Endodermal cell (in vitro differentiated cells): ENCODE measurements around the gene FBXL17. TPM values are rescaled to one million over a fixed set of nuclear protein-coding genes. Genes with fewer than 3 reads are reported as not detected.

Experiments
- DNase-seq: peaks from one replicate; pipeline ENCODE4 v3.0.0-alpha.2; 2017
- H3K27ac ChIP-seq: 2 replicates; pipeline ENCODE4 v1.5.1; 2013; ENCODE audit warnings: mild to moderate bottlenecking, low read depth, low read length, moderate library complexity
- H3K27me3 ChIP-seq: 2 replicates; pipeline ENCODE4 v1.6.1; 2013; ENCODE audit warnings: mild to moderate bottlenecking, low read length, moderate library complexity; ENCODE audit not compliant: insufficient read depth, control insufficient read depth, poor library complexity, severe bottlenecking
- H3K36me3 ChIP-seq: 2 replicates; pipeline ENCODE4 v1.7.0; 2013; ENCODE audit warnings: mild to moderate bottlenecking, low read length, moderate library complexity; ENCODE audit not compliant: control insufficient read depth, insufficient read depth
- H3K4me1 ChIP-seq: one replicate; pipeline ENCODE4 v1.7.0; 2013; ENCODE audit warnings: low read length; ENCODE audit not compliant: control insufficient read depth, insufficient read depth
- H3K4me3 ChIP-seq: 2 replicates; pipeline ENCODE4 v1.5.1; 2013; ENCODE audit warnings: mild to moderate bottlenecking, low read length, moderate library complexity
- H3K9ac ChIP-seq: 2 replicates; pipeline ENCODE4 v1.6.1; 2013; ENCODE audit warnings: mild to moderate bottlenecking, low read length, moderate library complexity; ENCODE audit not compliant: poor library complexity, severe bottlenecking; ENCODE audit errors: extremely low read depth
- H3K9me3 ChIP-seq: 2 replicates; pipeline ENCODE4 v1.6.1; 2013; ENCODE audit warnings: mild to moderate bottlenecking, low read length, moderate library complexity; ENCODE audit not compliant: control insufficient read depth
- H3K27ac Mint-ChIP-seq: 2 replicates; pipeline ENCODE4 v1.8.0; 2020; ENCODE audit warnings: mixed read lengths
- H3K27me3 Mint-ChIP-seq: 2 replicates; pipeline ENCODE4 v1.8.0; 2021; ENCODE audit warnings: mild to moderate bottlenecking, mixed read lengths; ENCODE audit not compliant: insufficient read depth
- H3K36me3 Mint-ChIP-seq: 2 replicates; pipeline ENCODE4 v1.8.0; 2020; ENCODE audit warnings: low read depth, mixed read lengths
- H3K4me1 Mint-ChIP-seq: 2 replicates; pipeline ENCODE4 v1.8.0; 2020; ENCODE audit warnings: mixed read lengths
- H3K4me3 Mint-ChIP-seq: 2 replicates; pipeline ENCODE4 v1.8.0; 2020; ENCODE audit warnings: mild to moderate bottlenecking, moderate library complexity, mixed read lengths
- H3K9me3 Mint-ChIP-seq: 2 replicates; pipeline ENCODE4 v1.8.0; 2020; ENCODE audit warnings: mild to moderate bottlenecking, mixed read lengths
- WGBS, 2 experiments: methylation state at CpG; one replicate each; pipeline versions ENCODE4 v1.1.5 to v1.1.7; 2013; ENCODE audit warnings: missing lambda C conversion rate in 2 of 2, mixed read lengths in 1 of 2; ENCODE audit not compliant: insufficient coverage in 1 of 2, insufficient read length in 1 of 2; 5-methylcytosine and 5-hydroxymethylcytosine counted together
- total RNA-seq, 2 donors: library from RNA; stranded (reverse); fragmentation: NEBNext Ultra II Directional in 1 of 2; extraction: Animal tissue kit (Norgen Biotek cat#: 25700) in 1 of 2; gene quantifications; 2 replicates in 1 of 2; 3 replicates in 1 of 2; pipeline ENCODE4 v1.2.1, GENCODE V29; 2021
- TF ChIP-seq, protein P1 (sequence below): fragments of 200-600 bp; sonication (generic); conservative IDR thresholded peaks from 2 replicates; pipeline ENCODE4 v1.5.0; 2021; ENCODE audit warnings: antibody characterized with exemption, mild to moderate bottlenecking

Gene FBXL17
- total RNA-seq, 2 donors from 2014 or later, result 7.4 to 8.6 TPM

DNA sequence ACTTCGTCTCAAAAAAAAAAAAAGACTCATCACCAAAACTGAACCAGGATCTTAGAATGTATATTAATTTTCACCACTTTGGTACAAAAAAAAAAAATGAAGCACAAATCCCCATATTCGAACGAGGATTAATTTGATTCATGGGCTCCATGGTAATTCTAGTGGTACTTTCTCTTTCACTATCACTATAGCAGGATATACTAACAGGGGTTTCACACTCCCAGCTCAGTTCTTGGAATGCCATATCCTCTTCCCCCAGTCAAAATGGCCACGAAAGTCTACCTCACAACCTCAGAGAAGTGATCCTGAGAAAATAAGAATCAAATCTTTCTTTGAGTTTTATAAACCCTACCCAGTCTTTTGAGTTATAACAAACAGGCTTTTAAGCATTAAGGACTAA, 235.7 kb downstream of the FBXL17 start:
- DNase-seq, result no peak
- H3K27ac Mint-ChIP-seq, result no peak overlapping the region
- H3K27me3 Mint-ChIP-seq, result no peaks in the 10 kb centered on the region
- Histone ChIP-seq H3K9ac (no peak overlapping the region), H3K4me3 (no peak overlapping the region), H3K27me3 (no peaks in the 10 kb centered on the region), H3K9me3 (no peaks in the 10 kb centered on the region), H3K4me1 (no peaks in the 10 kb centered on the region), H3K27ac (no peak overlapping the region), H3K36me3 (no peaks in the 10 kb centered on the region)
- H3K4me1 Mint-ChIP-seq, result peaks cover under 1% of the 10 kb centered on the region
- 97 to 100% methylated on average over 2 to 4 of the region's 4 CpGs for WGBS, 2 experiments
- H3K9me3 Mint-ChIP-seq, result no peaks in the 10 kb centered on the region
- H3K36me3 Mint-ChIP-seq, result peaks cover 6% of the 10 kb centered on the region
- TF ChIP-seq, protein P1, sequence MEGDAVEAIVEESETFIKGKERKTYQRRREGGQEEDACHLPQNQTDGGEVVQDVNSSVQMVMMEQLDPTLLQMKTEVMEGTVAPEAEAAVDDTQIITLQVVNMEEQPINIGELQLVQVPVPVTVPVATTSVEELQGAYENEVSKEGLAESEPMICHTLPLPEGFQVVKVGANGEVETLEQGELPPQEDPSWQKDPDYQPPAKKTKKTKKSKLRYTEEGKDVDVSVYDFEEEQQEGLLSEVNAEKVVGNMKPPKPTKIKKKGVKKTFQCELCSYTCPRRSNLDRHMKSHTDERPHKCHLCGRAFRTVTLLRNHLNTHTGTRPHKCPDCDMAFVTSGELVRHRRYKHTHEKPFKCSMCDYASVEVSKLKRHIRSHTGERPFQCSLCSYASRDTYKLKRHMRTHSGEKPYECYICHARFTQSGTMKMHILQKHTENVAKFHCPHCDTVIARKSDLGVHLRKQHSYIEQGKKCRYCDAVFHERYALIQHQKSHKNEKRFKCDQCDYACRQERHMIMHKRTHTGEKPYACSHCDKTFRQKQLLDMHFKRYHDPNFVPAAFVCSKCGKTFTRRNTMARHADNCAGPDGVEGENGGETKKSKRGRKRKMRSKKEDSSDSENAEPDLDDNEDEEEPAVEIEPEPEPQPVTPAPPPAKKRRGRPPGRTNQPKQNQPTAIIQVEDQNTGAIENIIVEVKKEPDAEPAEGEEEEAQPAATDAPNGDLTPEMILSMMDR, result no peak
- H3K4me3 Mint-ChIP-seq, result no peak overlapping the region

DNA sequence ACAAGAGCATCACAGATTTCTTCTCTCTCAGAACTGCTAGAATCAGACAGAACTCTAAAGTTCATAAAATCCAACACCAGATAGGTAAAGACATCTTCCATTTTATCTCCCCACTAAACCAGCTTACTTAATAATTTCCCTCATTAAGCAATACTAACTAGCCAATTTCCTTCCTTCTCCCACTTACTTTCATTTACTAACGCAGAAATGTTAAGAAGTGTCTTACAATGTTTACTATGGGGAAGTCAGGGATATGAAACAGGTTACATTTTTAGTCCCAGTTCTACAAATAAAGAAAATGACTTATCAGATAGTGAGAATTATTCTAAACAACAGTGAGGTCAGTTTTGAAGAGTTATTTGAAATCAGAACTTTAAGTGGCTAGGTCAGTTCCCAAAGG, 236.5 kb downstream of the FBXL17 start:
- H3K4me3 Mint-ChIP-seq, result no peak overlapping the region
- Histone ChIP-seq H3K9ac (no peak overlapping the region), H3K27ac (no peak overlapping the region), H3K4me1 (no peaks in the 10 kb centered on the region), H3K36me3 (no peaks in the 10 kb centered on the region), H3K9me3 (no peaks in the 10 kb centered on the region), H3K4me3 (no peak overlapping the region), H3K27me3 (no peaks in the 10 kb centered on the region)
- H3K36me3 Mint-ChIP-seq, result peaks cover 6% of the 10 kb centered on the region
- no peaks in the 10 kb centered on the region for H3K27me3 Mint-ChIP-seq
- H3K4me1 Mint-ChIP-seq, result no peaks in the 10 kb centered on the region
- no peak overlapping the region for H3K27ac Mint-ChIP-seq
- WGBS, 2 experiments, result no CpG with 5 or more reads among the region's 1 CpG
- DNase-seq, result no peak
- H3K9me3 Mint-ChIP-seq, result no peaks in the 10 kb centered on the region
- TF ChIP-seq, protein P1, result no peak

DNA sequence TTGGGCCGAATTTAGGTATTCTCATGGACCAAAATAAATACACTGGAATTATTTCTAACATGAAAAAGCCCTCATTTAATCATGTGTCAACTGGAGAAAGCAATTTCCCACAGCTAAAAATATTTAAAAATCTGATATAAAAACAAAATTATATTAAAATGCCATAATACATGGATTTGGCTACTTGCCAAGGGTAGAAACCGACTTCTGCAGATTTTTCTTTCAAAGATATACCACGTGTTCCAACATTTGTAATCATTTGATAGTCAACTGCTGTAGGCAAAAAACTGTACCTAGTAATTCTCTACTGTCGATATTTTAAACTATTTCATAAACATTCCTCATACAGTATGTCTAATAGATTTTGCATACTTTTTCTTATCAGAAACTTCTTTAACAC, 237.6 kb downstream of the FBXL17 start:
- H3K27ac Mint-ChIP-seq, result no peak overlapping the region
- no peak for DNase-seq
- WGBS, 2 experiments, result 90 to 92% methylated on average over 1 to 4 of the region's 4 CpGs
- H3K9me3 Mint-ChIP-seq, result no peaks in the 10 kb centered on the region
- Histone ChIP-seq H3K9me3 (no peaks in the 10 kb centered on the region), H3K4me1 (no peaks in the 10 kb centered on the region), H3K27ac (no peak overlapping the region), H3K4me3 (no peak overlapping the region), H3K27me3 (no peaks in the 10 kb centered on the region), H3K9ac (no peak overlapping the region), H3K36me3 (no peaks in the 10 kb centered on the region)
- H3K4me1 Mint-ChIP-seq, result no peaks in the 10 kb centered on the region
- no peak overlapping the region for H3K4me3 Mint-ChIP-seq
- H3K27me3 Mint-ChIP-seq, result no peaks in the 10 kb centered on the region
- H3K36me3 Mint-ChIP-seq, result peaks cover 6% of the 10 kb centered on the region
- TF ChIP-seq, protein P1, result no peak
